Measurements from ENCODE around the gene BPIFB2. TPM values are rescaled to one million over a fixed set of nuclear protein-coding genes. Genes with fewer than 3 reads are reported as not detected.

Gene BPIFB2
- not detected for polyA plus RNA-seq (2013, experiment 1 of 2)
- polyA plus RNA-seq (2013, experiment 2 of 2), result not detected

GRCh38 chr20:33007376-33008335 lies at the start of gene BPIFB2:
Gene BPIFB2 (plus strand): TSS chr20:33007704. CDS start chr20:33008575, 871 bp downstream.
- no peak within 1 kb of the TSS for H2AK5ac ChIP-seq (ENCODE audit: low read length, severe bottlenecking)
- no peak within 1 kb of the TSS for H2BK120ac ChIP-seq (ENCODE audit: low read depth, low read length)
- no peaks in the 10 kb centered on the region for H3K79me1 ChIP-seq (replicated peaks; ENCODE audit: low read length, poor library complexity, severe bottlenecking)
- H3K4me1 ChIP-seq (ENCODE audit: control insufficient read depth, insufficient read depth, low read depth, low read length), result peaks cover 5% of the 10 kb centered on the region
- no peak within 1 kb of the TSS for H2BK12ac ChIP-seq (ENCODE audit: low read length in 2 of 2)
- H3K9ac ChIP-seq (ENCODE audit: low read length), result no peak within 1 kb of the TSS
- WGBS, result 77% methylated on average over 10 of the region's 11 CpGs
- H3K23ac ChIP-seq (ENCODE audit: low read length in 2 of 2), result no peak within 1 kb of the TSS
- no peak within 1 kb of the TSS for H2AFZ ChIP-seq (ENCODE audit: low read depth, low read length)
- no peaks in the 10 kb centered on the region for H3K9me3 ChIP-seq (ENCODE audit: control insufficient read depth, low read length)
- no peak within 1 kb of the TSS for H2BK15ac ChIP-seq (ENCODE audit: low read depth, poor library complexity, severe bottlenecking)
- no peak within 1 kb of the TSS for H4K8ac ChIP-seq (ENCODE audit: low read length)
- H3K27me3 ChIP-seq (ENCODE audit: control insufficient read depth in 1 of 2, insufficient read depth in 1 of 2, low read length in 2 of 2), result peaks cover 5 to 33% of the 10 kb centered on the region in 2 experiments
- no peak for DNase-seq
- H3K18ac ChIP-seq (ENCODE audit: low read depth in 1 of 2, low read length in 2 of 2), result no peak within 1 kb of the TSS
- no peaks in the 10 kb centered on the region for H3K36me3 ChIP-seq (ENCODE audit: control insufficient read depth in 1 of 2, insufficient read depth in 2 of 2, low read depth in 1 of 2, low read length in 2 of 2)
- H2BK5ac ChIP-seq (ENCODE audit: low read depth, low read length, poor library complexity, severe bottlenecking), result no peak within 1 kb of the TSS
- H4K91ac ChIP-seq (ENCODE audit: low read length), result no peak within 1 kb of the TSS
- no peak within 1 kb of the TSS for H3K4ac ChIP-seq (ENCODE audit: low read depth in 1 of 2, low read length in 2 of 2)
- no peak within 1 kb of the TSS for H3K27ac ChIP-seq (ENCODE audit: low read length, poor library complexity, severe bottlenecking)
- no peak within 1 kb of the TSS for H3K4me3 ChIP-seq (ENCODE audit: insufficient read depth in 1 of 2, low read depth in 1 of 2, low read length in 2 of 2)
- H3K4me2 ChIP-seq (ENCODE audit: low read length, poor library complexity, severe bottlenecking), result no peak within 1 kb of the TSS
- H3K14ac ChIP-seq (ENCODE audit: low read length in 2 of 2), result no peak within 1 kb of the TSS

DNA sequence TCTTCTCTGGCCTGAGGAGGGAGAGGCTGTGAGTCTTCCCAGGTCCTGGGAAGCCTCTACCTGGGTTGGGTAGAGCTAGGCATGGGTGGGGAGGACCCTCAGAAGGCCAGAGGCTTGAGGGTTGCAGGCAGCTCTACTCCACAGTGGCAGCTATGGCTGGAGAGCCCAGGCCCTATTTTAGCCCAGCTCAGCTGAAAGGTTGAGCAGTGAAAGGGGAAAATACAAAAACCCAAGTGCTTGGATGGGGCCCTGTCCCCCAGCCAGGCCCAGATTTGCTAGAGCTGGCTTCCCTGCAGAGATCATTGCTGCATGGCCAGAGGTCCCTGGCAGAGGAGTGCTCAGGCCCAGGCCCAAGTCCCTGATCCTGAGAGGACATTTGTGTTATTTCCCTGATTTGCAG lies 48.9 kb upstream of the BPIFB2 start:
- H3K4me3 ChIP-seq (ENCODE audit: insufficient read depth in 1 of 2, low read depth in 1 of 2, low read length in 2 of 2), result no peak overlapping the region
- no peak overlapping the region for H2AFZ ChIP-seq (ENCODE audit: low read depth, low read length)
- H3K9me3 ChIP-seq (ENCODE audit: control insufficient read depth, low read length), result peaks cover 28% of the 10 kb centered on the region
- H3K18ac ChIP-seq (ENCODE audit: low read depth in 1 of 2, low read length in 2 of 2), result no peak overlapping the region
- no peaks in the 10 kb centered on the region for H3K4me1 ChIP-seq (ENCODE audit: control insufficient read depth, insufficient read depth, low read depth, low read length)
- no peak overlapping the region for H2BK5ac ChIP-seq (ENCODE audit: low read depth, low read length, poor library complexity, severe bottlenecking)
- H3K9ac ChIP-seq (ENCODE audit: low read length), result no peak overlapping the region
- no peak overlapping the region for H2BK120ac ChIP-seq (ENCODE audit: low read depth, low read length)
- no peak overlapping the region for H4K91ac ChIP-seq (ENCODE audit: low read length)
- H3K14ac ChIP-seq (ENCODE audit: low read length in 2 of 2), result no peak overlapping the region
- H3K27ac ChIP-seq (ENCODE audit: low read length, poor library complexity, severe bottlenecking), result no peak overlapping the region
- H4K8ac ChIP-seq (ENCODE audit: low read length), result no peak overlapping the region
- H3K79me1 ChIP-seq (replicated peaks; ENCODE audit: low read length, poor library complexity, severe bottlenecking), result no peaks in the 10 kb centered on the region
- H3K36me3 ChIP-seq (ENCODE audit: control insufficient read depth in 1 of 2, insufficient read depth in 2 of 2, low read depth in 1 of 2, low read length in 2 of 2), result no peaks in the 10 kb centered on the region
- no peak overlapping the region for H2BK12ac ChIP-seq (ENCODE audit: low read length in 2 of 2)
- H3K23ac ChIP-seq (ENCODE audit: low read length in 2 of 2), result no peak overlapping the region
- peaks cover 0 to 36% of the 10 kb centered on the region in 2 experiments for H3K27me3 ChIP-seq (ENCODE audit: control insufficient read depth in 1 of 2, insufficient read depth in 1 of 2, low read length in 2 of 2)
- DNase-seq, result no peak
- H3K4me2 ChIP-seq (ENCODE audit: low read length, poor library complexity, severe bottlenecking), result no peak overlapping the region
- no peak overlapping the region for H2AK5ac ChIP-seq (ENCODE audit: low read length, severe bottlenecking)
- no peak overlapping the region for H2BK15ac ChIP-seq (ENCODE audit: low read depth, poor library complexity, severe bottlenecking)
- H3K4ac ChIP-seq (ENCODE audit: low read depth in 1 of 2, low read length in 2 of 2), result no peak overlapping the region

GRCh38 chr20:32959351-32960221 lies 47.9 kb upstream of the BPIFB2 start:
- peaks cover 0 to 42% of the 10 kb centered on the region in 2 experiments for H3K27me3 ChIP-seq (ENCODE audit: control insufficient read depth in 1 of 2, insufficient read depth in 1 of 2, low read length in 2 of 2)
- no peak overlapping the region for H4K91ac ChIP-seq (ENCODE audit: low read length)
- DNase-seq, result no peak
- peaks cover 18% of the 10 kb centered on the region for H3K9me3 ChIP-seq (ENCODE audit: control insufficient read depth, low read length)
- H3K36me3 ChIP-seq (ENCODE audit: control insufficient read depth in 1 of 2, insufficient read depth in 2 of 2, low read depth in 1 of 2, low read length in 2 of 2), result no peaks in the 10 kb centered on the region
- no peak overlapping the region for H4K8ac ChIP-seq (ENCODE audit: low read length)
- WGBS, result 82% methylated on average over 14 of the region's 14 CpGs
- no peak overlapping the region for H3K23ac ChIP-seq (ENCODE audit: low read length in 2 of 2)
- no peak overlapping the region for H3K4ac ChIP-seq (ENCODE audit: low read depth in 1 of 2, low read length in 2 of 2)
- no peaks in the 10 kb centered on the region for H3K79me1 ChIP-seq (replicated peaks; ENCODE audit: low read length, poor library complexity, severe bottlenecking)
- no peak overlapping the region for H3K4me2 ChIP-seq (ENCODE audit: low read length, poor library complexity, severe bottlenecking)
- no peak overlapping the region for H2BK12ac ChIP-seq (ENCODE audit: low read length in 2 of 2)
- no peak overlapping the region for H2BK15ac ChIP-seq (ENCODE audit: low read depth, poor library complexity, severe bottlenecking)
- no peak overlapping the region for H3K27ac ChIP-seq (ENCODE audit: low read length, poor library complexity, severe bottlenecking)
- no peak overlapping the region for H3K14ac ChIP-seq (ENCODE audit: low read length in 2 of 2)
- no peak overlapping the region for H2BK120ac ChIP-seq (ENCODE audit: low read depth, low read length)
- no peak overlapping the region for H2AFZ ChIP-seq (ENCODE audit: low read depth, low read length)
- H3K4me1 ChIP-seq (ENCODE audit: control insufficient read depth, insufficient read depth, low read depth, low read length), result no peaks in the 10 kb centered on the region
- H3K4me3 ChIP-seq (ENCODE audit: insufficient read depth in 1 of 2, low read depth in 1 of 2, low read length in 2 of 2), result no peak overlapping the region
- no peak overlapping the region for H3K18ac ChIP-seq (ENCODE audit: low read depth in 1 of 2, low read length in 2 of 2)
- no peak overlapping the region for H3K9ac ChIP-seq (ENCODE audit: low read length)
- H2BK5ac ChIP-seq (ENCODE audit: low read depth, low read length, poor library complexity, severe bottlenecking), result no peak overlapping the region
- H2AK5ac ChIP-seq (ENCODE audit: low read length, severe bottlenecking), result no peak overlapping the region

DNA sequence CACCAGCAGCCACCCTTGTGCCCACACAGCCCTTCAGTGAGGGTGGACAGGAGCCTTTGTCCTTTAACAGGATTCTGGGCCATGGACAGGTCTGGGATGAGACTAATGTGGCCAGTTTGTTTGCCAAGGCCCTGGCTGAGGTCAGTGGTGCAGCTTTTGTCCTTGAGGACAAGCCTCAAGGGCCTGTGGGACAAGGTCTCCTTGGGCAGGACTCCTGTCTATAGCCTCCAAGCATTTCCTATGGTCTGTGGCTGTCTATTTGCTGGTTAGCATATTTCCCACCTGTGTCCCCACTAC lies 47.3 kb upstream of the BPIFB2 start:
- H2BK15ac ChIP-seq (ENCODE audit: low read depth, poor library complexity, severe bottlenecking), result no peak overlapping the region
- H2AFZ ChIP-seq (ENCODE audit: low read depth, low read length), result no peak overlapping the region
- no peak overlapping the region for H2BK5ac ChIP-seq (ENCODE audit: low read depth, low read length, poor library complexity, severe bottlenecking)
- no peak overlapping the region for H3K4me3 ChIP-seq (ENCODE audit: insufficient read depth in 1 of 2, low read depth in 1 of 2, low read length in 2 of 2)
- H3K27ac ChIP-seq (ENCODE audit: low read length, poor library complexity, severe bottlenecking), result no peak overlapping the region
- no peak overlapping the region for H3K4ac ChIP-seq (ENCODE audit: low read depth in 1 of 2, low read length in 2 of 2)
- H3K36me3 ChIP-seq (ENCODE audit: control insufficient read depth in 1 of 2, insufficient read depth in 2 of 2, low read depth in 1 of 2, low read length in 2 of 2), result no peaks in the 10 kb centered on the region
- peaks cover 12% of the 10 kb centered on the region for H3K9me3 ChIP-seq (ENCODE audit: control insufficient read depth, low read length)
- H2BK120ac ChIP-seq (ENCODE audit: low read depth, low read length), result no peak overlapping the region
- H3K14ac ChIP-seq (ENCODE audit: low read length in 2 of 2), result no peak overlapping the region
- no peak for DNase-seq
- no peaks in the 10 kb centered on the region for H3K79me1 ChIP-seq (replicated peaks; ENCODE audit: low read length, poor library complexity, severe bottlenecking)
- no peaks in the 10 kb centered on the region for H3K4me1 ChIP-seq (ENCODE audit: control insufficient read depth, insufficient read depth, low read depth, low read length)
- no peak overlapping the region for H3K23ac ChIP-seq (ENCODE audit: low read length in 2 of 2)
- H3K18ac ChIP-seq (ENCODE audit: low read depth in 1 of 2, low read length in 2 of 2), result no peak overlapping the region
- H3K27me3 ChIP-seq (ENCODE audit: control insufficient read depth in 1 of 2, insufficient read depth in 1 of 2, low read length in 2 of 2), result peaks cover 0 to 44% of the 10 kb centered on the region in 2 experiments
- no peak overlapping the region for H3K9ac ChIP-seq (ENCODE audit: low read length)
- H2AK5ac ChIP-seq (ENCODE audit: low read length, severe bottlenecking), result no peak overlapping the region
- H3K4me2 ChIP-seq (ENCODE audit: low read length, poor library complexity, severe bottlenecking), result no peak overlapping the region
- H4K8ac ChIP-seq (ENCODE audit: low read length), result no peak overlapping the region
- H4K91ac ChIP-seq (ENCODE audit: low read length), result no peak overlapping the region
- no peak overlapping the region for H2BK12ac ChIP-seq (ENCODE audit: low read length in 2 of 2)
